ENCODE measurements around the gene TTC7B.
"Not testable (repeated sequence)": the region's sequence is repeated elsewhere in the genome, so short reads cannot be mapped to it uniquely, and the experiment has no call there.

The TTC7B gene, protein sequence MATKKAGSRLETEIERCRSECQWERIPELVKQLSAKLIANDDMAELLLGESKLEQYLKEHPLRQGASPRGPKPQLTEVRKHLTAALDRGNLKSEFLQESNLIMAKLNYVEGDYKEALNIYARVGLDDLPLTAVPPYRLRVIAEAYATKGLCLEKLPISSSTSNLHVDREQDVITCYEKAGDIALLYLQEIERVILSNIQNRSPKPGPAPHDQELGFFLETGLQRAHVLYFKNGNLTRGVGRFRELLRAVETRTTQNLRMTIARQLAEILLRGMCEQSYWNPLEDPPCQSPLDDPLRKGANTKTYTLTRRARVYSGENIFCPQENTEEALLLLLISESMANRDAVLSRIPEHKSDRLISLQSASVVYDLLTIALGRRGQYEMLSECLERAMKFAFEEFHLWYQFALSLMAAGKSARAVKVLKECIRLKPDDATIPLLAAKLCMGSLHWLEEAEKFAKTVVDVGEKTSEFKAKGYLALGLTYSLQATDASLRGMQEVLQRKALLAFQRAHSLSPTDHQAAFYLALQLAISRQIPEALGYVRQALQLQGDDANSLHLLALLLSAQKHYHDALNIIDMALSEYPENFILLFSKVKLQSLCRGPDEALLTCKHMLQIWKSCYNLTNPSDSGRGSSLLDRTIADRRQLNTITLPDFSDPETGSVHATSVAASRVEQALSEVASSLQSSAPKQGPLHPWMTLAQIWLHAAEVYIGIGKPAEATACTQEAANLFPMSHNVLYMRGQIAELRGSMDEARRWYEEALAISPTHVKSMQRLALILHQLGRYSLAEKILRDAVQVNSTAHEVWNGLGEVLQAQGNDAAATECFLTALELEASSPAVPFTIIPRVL

GRCh38 chr14:90815822-90816662 lies at the start of gene TTC7B:
Gene TTC7B (minus strand): TSS chr14:90816430. CDS start chr14:90816295, 135 bp downstream.
- no peak for DNase-seq (ENCODE audit: low read depth)

DNA sequence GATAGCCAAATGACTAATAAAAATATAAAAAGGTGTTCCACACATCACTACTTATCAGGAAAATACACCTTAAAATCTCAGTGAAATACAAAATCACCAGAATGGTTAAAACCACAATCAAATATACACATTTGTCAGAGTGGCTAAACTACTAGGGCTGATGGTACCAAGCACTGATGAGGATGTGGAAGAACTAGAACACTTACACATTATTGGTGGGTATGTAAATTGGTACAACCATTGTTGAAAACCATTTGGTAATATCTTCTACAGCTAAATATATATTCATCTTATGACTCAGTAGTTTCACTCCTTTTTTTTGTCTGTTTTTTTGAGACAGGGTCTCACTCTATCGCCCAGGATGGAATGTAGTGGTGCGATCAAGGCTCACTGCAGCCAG lies 48.5 kb upstream of the TTC7B start:
- no peak for DNase-seq (ENCODE audit: low read depth)

DNA sequence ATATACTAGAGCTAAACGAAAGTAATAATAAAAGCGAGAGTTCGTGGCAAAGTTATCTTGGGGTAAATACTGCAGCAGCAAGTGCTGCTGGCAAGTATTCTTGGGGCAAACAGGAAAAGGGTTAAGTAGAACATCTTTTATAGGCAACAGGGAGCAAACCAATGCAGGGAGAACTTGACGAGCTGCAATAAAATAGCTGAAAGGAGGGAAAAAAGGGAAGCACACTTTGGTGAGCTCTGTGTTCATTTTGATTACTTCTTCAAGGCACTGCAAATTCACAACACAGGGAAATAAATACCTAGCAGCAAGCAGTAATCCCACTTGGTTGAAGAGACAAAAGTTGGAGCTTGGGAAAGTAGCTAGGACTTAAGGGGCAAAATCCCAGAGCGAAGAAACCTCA lies 42.3 kb upstream of the TTC7B start:
- DNase-seq (ENCODE audit: low read depth): no peak

DNA sequence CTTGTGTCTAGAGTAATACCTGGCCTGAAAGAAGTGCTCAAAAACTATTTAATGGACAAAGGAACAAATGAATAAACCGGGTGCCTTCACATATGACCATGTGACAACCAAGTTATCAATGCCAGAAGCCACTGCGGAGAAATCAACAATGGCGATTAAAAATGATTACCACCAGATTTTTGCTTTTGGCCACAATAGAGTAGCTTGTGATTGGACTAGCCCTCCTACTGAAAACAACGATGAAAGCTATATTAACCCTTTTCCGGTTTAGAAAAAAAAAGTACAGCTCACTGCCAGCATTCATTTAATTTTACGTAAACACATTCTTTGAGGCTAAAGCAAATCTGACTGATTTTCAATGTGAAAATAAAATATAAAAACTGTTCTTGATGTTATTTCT lies 41.6 kb upstream of the TTC7B start:
- DNase-seq (ENCODE audit: low read depth): no peak

DNA sequence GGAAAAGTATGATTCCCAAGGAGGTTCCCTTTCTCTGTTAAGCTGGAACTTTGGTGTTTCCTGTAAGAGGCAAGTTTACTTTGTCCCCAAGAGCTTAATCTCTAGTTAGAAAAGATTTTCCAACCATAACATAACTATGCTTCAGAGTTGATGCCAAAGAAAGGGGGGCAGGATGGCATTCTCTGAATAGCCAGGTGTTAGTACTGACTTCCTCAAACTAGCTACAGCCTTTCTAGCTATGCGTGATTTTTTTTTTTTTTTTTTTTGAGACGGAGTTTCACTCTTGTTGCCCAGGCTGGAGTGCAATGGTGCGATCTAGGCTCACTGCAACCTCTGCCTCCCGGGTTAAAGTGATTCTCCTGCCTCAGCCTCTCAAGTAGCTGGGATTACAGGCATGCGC lies 39.9 kb upstream of the TTC7B start:
- DNase-seq (ENCODE audit: low read depth): not testable (repeated sequence)

GRCh38 chr14:90853116-90853515 lies 36.9 kb upstream of the TTC7B start:
- no peak for DNase-seq (ENCODE audit: low read depth)

- DNase-seq (ENCODE audit: low read depth): no peak
These were observed 35.3 kb upstream of the TTC7B start for GRCh38 chr14:90851327-90852036.

GRCh38 chr14:90850487-90850886 lies 34.3 kb upstream of the TTC7B start:
- no peak for DNase-seq (ENCODE audit: low read depth)

GRCh38 chr14:90849787-90850444 lies 33.7 kb upstream of the TTC7B start:
- no peak for DNase-seq (ENCODE audit: low read depth)

- no peak for DNase-seq (ENCODE audit: low read depth)
These were observed 32.9 kb upstream of the TTC7B start for GRCh38 chr14:90848944-90849731.

DNA sequence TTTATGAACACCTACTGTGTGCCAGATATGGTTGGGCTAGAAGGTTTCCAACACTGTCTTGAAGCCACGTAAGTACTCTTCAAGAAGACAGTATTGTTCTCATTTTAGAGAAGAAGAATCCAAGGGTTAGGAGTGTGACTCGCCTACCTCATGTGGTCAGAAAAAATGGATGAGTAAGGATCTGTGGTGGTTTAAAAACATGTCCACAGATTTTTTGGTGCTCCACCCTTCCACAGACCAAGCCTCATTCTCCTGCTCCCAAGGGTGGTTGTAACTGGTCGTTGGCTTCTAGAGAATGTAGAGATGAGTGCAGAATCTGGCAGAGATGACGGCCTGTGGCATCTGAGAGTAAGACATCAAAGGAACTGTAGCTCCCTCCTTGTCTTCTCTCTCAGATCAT lies 30.3 kb upstream of the TTC7B start:
- DNase-seq (ENCODE audit: low read depth): no peak

GRCh38 chr14:90844321-90844720 lies 28.1 kb upstream of the TTC7B start:
- no peak for DNase-seq (ENCODE audit: low read depth)

DNA sequence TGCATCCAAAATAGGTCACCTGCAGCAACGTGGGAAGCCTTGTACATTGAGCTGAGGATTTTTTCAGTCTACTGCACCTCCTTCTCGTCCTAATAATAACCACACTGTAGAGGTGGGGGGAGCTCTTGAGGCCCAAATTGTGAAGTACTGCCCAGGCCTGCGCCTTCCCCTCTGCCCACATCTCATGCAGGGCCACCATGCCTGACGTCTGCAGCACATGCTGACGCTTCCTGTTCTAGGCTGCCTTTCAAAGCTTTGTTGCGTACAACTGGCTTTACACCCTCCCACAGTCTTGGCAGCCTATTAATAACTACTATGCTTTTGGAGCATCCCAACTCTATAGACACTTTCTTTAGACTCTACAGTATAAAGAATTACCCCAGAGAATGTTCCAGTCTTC lies 26.5 kb upstream of the TTC7B start:
- no peak for DNase-seq (ENCODE audit: low read depth)

DNA sequence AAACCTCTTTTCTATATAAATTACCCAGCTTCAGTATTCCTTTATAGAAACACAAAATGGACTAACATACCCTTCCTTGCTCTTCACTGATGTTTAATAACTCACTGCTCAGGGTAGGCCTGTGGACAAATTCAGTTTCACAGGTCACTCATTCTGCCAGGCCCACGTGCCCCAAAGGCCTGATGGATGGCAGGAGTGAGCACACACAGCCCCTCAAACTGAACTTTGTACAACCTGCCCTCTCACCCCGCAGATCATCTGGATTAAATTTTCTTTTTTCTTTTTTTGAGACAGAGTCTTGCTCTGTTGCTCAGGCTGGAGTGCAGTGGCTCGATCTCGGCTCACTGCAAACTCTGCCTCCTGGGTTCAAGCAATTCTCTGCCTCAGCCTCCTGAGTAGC lies 24.4 kb upstream of the TTC7B start:
- DNase-seq (ENCODE audit: low read depth): not testable (repeated sequence)

DNA sequence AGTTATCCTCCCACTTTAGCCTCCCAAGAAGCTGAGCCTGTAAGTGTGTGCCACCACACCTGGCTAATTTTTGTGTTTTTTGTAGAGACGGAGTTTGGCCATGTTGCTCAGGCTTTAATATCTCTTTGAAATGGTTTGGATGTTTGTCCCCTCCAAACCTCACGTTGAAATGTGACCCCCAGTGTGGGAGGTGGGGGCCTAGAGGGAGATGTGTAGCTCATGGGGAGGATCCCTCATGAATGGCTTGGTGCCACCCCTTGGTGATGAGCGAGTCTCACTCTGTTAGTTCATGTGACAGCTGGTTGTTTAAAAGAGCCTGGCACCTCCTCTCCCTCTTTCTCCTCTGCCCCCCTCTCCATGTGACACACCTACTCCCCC lies 23.6 kb upstream of the TTC7B start:
- DNase-seq (ENCODE audit: low read depth): no peak

DNA sequence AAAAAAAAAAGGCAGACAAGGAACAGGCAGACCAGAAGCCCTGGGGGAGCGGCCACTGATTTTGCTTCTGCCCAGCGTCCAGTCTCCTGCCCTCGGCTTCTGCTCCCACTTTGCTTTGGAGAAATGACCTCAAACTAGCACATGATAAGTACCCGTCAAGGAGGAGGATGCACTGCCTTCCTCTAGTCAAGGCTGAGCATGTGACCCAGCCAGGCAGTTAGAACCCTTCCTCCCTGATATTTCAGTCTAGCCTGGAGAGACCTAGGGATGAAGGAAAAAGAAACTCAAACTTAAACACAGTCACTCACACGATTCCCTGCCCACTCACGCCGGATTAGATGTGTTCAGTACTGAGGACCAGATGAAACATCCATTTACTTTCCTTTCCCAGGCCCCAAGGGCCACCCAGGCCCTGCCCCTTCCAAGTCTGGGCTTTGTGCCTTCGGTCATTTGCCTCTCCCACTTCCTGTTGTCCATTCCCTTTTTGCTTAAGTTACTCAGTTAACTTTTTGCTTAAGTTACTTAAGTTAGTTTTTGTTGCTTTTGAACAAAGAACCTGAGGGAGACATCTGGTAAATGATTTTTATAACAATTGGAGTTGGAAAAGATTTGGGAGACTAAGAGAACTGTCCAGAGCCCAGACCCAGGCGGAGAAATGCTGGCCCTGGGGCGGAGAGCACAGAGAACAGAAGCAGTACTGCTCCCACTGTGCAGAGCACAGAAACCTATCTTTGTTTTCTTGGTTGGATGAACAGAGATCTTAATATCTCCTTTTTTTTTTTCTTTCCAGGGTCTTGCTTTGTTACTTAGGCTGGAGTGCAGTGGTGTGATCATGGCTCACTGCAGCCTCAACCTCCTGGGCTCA lies 23.0 kb upstream of the TTC7B start:
- DNase-seq (ENCODE audit: low read depth): no peak

- not testable (repeated sequence) for DNase-seq (ENCODE audit: low read depth)
These were observed 22.3 kb upstream of the TTC7B start for GRCh38 chr14:90838531-90838930.

GRCh38 chr14:90837355-90837754 lies 21.1 kb upstream of the TTC7B start:
- DNase-seq (ENCODE audit: low read depth): no peak

DNA sequence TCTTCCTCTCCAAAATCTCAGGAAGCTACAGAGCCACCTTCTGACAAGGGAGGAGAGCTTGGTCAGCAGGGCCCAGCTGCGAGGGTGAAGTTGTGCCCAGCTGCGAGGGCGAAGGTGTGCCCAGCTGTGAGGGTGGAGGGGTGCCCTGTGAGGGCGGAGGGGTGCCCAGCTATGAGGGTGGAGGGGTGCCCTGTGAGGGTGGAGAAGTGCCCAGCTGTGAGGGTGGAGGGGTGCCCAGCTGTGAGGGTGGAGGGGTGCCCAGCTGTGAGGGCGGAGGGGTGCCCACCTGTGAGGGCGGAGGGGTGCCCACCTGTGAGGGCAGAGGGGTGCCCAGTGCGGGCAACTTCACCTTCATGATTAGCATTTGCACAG lies 20.4 kb upstream of the TTC7B start:
- DNase-seq (ENCODE audit: low read depth): no peak
